GM18502 (cell line): ENCODE data around the gene FGF2.

Source experiments
- ATAC-seq: cut with Tn5 transposase; IDR thresholded peaks from one replicate; pipeline ENCODE4 v1.9.1; 2021; ENCODE audit warnings: mild to moderate bottlenecking; ENCODE audit not compliant: unreplicated experiment, poor library complexity

FGF2 gene

GRCh38 chr4:122882857-122883735, 56.5 kb downstream of the FGF2 start:
- no peak for ATAC-seq

DNA sequence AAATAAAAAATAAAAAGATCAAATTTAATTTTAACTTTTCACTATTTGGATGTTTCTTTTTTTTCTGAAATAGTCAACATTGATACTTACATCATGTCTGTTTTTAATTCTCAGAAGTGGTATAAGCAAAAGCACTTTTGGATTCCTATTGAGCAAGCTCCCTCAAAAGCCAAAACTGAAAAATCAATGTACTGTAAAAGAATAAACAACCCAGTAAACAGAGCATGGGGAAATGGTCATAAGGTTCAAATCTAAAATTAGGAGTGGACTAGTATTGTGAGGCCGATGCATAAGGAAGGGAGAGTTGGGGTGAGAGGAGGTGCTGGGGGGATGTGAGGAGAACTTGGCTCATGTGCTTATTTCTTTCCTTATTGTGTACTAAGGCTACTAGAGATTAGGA, 57.9 kb downstream of the FGF2 start:
- ATAC-seq = no peak

GRCh38 chr4:122889726-122890125, 63.1 kb downstream of the FGF2 start:
- no peak for ATAC-seq

- ATAC-seq = no peak
Observed at GRCh38 chr4:122890147-122890795, 63.6 kb downstream of the FGF2 start.

DNA sequence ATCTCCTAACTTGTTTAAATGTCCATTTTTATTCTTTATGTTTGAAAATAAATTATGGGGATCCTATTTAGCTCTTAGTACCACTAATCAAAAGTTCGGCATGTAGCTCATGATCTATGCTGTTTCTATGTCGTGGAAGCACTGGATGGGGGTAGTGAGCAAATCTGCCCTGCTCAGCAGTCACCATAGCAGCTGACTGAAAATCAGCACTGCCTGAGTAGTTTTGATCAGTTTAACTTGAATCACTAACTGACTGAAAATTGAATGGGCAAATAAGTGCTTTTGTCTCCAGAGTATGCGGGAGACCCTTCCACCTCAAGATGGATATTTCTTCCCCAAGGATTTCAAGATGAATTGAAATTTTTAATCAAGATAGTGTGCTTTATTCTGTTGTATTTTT, 68.2 kb downstream of the FGF2 start:
- no peak for ATAC-seq

DNA sequence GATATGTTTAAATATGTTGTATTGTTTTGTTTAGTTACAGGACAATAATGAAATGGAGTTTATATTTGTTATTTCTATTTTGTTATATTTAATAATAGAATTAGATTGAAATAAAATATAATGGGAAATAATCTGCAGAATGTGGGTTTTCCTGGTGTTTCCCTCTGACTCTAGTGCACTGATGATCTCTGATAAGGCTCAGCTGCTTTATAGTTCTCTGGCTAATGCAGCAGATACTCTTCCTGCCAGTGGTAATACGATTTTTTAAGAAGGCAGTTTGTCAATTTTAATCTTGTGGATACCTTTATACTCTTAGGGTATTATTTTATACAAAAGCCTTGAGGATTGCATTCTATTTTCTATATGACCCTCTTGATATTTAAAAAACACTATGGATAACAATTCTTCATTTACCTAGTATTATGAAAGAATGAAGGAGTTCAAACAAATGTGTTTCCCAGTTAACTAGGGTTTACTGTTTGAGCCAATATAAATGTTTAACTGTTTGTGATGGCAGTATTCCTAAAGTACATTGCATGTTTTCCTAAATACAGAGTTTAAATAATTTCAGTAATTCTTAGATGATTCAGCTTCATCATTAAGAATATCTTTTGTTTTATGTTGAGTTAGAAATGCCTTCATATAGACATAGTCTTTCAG, 68.8 kb downstream of the FGF2 start:
- no peak for ATAC-seq

DNA sequence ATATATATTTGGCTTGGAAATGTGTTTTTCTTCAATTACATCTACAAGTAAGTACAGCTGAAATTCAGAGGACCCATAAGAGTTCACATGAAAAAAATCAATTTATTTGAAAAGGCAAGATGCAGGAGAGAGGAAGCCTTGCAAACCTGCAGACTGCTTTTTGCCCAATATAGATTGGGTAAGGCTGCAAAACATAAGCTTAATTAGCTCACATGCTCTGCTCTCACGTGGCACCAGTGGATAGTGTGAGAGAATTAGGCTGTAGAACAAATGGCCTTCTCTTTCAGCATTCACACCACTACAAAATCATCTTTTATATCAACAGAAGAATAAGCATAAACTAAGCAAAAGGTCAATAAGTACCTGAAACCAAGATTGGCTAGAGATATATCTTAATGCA, 69.6 kb downstream of the FGF2 start:
- ATAC-seq = no peak

DNA sequence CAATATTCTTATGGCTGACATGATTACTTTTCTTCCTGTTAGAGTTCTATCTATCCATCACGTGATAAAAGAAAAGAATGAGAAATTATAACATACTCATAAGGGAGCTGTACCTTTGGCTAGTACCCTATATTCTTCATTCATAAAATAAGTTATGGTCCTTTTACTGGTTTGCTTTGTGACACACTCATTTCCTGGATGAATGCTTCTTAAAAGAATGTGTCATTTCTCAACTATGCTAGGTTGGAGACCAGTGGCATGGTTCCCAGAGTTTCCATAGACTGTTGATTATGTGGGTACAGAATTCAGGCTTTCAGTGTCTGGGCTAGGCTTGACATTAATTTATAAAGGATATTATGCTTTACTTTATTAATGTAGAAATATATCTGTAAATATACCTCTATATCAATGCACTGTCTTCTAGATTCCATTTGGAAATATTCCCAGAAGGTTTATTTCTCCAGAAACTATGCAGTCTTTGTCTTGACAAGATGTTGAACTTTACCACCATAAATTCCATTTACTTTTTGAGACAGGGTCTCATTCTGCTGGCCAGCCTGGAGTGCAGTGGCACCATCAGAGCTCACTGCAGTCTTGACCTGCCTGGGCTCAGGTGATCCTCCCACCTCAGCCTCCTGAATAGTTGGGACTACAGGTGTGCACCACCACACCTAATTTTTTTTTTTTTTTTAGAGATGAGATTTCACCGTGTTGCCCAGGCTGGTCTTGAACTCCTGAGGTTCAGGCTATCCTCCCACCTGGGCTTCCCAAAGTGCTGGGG, 71.9 kb downstream of the FGF2 start:
- no peak for ATAC-seq

GRCh38 chr4:122899682-122900081, 73.1 kb downstream of the FGF2 start:
- no peak for ATAC-seq

- ATAC-seq = no peak
Observed at GRCh38 chr4:122900314-122900713, 73.7 kb downstream of the FGF2 start.

DNA sequence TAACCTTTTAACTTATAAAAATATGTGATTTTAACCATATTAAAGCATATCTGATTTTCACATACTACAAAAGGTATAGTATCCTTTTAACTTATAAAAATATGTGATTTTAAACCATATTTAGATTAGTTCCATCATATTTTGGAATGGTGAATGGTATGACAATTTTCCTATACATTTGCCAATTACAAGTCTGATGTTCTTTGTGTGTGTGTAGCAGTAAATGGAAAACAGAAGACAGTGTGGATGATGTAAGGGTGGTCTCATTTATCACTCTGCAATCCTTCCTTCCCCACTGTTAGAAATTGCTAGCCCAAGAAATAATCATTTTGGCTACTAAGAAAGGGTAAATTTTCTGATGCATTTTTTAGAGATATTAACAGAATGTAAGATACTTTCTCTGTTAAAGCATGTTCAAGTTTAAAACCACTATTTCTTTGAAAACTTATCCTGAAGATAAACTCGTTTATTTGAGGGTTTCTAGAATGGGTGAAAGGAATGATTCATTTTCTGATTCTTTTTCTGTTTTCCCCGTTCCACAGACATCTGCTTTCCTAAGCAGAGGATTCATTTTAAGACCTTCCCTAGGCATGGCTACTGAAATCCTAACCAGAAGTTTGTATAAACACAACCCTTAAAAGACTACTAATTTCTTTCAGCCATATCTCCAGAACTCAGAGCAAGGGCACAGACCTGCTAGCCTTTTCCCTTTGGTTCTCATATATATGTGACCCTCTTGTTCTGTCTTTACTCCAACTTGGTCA, 74.8 kb downstream of the FGF2 start:
- ATAC-seq = no peak

DNA sequence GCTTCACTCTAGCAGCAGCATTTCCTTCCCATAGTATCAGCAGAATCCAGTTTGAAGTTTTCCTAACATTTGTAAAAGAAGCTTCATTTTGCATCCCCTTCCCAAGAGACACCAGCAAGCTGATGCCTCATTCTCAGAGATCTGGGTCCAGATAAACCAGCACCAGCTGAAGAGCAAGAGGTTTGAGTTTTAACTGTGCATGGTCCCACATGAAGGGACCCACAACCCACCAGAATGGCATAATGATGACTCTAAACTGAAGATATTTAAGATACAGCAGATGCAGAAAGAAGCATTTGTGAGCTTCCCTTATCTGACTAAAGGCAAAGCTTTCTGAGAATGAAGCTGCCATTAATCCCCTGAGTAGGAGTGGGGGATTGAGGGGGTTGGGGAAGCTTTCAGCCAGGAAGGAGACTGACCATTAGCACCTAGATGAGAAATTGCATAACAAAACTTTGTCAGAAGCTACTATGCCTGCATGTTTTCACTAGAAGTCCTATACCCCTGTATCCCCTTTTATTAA, 77.2 kb downstream of the FGF2 start:
- ATAC-seq = no peak

DNA sequence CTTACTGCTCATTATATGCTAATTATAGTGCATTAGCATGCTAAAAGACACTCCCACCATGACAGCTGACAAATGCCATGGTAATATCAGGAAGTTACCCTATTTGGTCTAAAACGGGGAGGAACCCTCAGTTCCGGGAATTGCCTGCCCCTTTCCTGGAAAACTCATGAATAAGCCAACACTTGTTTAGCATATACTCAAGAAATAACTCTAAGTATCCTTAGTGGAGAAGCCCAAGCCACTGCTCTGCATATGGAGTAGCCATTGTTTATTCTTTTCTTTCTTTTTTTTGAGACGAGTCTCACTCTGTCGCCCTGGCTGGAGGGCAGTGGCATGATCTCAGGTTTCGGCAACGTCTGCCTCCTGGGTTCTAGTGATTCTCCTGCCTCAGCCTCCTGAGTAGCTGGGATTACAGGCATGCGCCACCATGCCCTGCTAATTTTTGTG, 80.3 kb downstream of the FGF2 start:
- ATAC-seq = no peak

DNA sequence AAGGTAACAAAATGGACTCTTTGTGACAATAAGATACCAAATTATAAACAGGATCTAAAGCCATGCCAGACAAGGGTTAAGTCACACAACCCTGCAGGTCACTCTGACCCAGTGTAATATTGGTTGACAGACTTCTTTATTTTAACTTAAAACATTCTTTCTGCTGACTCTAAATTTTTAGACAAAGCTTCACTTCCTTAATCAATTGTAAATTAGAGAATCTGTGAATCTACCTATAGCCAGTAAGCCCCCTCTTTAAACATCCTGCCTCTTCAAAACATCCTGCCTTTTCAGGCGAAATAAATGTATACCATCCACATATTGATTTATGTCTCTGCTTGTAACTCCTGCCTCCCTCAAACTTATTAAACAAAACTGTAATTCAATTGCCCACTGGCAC, 81.6 kb downstream of the FGF2 start:
- ATAC-seq = no peak

- no peak for ATAC-seq
Observed at GRCh38 chr4:122909683-122910082, 83.1 kb downstream of the FGF2 start.

- ATAC-seq = no peak
Observed at GRCh38 chr4:122911588-122911987, 85.0 kb downstream of the FGF2 start.

DNA sequence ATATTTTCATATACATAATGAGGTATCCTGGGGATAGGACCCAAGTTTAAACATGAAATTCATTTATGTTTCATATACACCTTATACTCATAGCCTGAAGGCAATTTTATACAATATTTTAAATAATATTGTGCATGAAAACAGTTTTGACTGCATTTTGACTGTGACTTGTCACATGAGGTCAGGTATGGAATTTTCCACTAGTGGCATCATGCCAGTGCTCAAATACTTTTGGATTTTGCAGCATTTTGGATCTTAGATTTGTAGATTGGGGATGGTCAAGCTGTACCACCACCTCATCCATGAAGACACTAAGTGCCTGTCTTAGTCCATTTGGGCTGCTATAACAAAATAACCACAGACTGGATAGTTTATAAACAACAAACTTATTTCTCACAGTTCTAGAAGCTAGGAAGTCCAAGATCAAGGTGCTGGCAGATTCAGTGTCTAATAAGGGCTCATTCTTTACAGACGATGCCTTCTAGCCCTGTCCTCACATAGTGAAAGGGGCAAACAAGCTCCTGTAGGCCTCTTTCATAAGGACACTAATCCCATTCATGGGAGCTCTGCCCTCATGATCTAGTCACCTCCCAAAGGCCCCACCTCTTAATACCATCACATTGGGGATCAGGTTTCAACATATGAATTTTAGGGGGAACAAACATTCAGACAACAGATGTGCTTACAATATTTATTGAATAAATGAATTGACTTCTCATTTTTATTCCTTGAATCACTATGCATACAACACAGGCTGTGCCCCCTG, 86.4 kb downstream of the FGF2 start:
- ATAC-seq = no peak

- peak; percentile 96 for ATAC-seq
Observed at GRCh38 chr4:122914292-122914904, 87.8 kb downstream of the FGF2 start.
